Measurements from ENCODE around the gene TSPAN9. TPM values are rescaled to one million over a fixed set of nuclear protein-coding genes. Genes with fewer than 3 reads are reported as not detected.

Gene TSPAN9
- total and polyA plus RNA-seq, 3 donors from 2014 or later: 14.2 to 23.5 (median 19.8) TPM

GRCh38 chr12:3325736-3326135 lies 248.6 kb downstream of the TSPAN9 start:
- Histone ChIP-seq H3K4me1 (no peaks in the 10 kb centered on the region), H3K9me3 (no peaks in the 10 kb centered on the region), H3K27ac (no peak overlapping the region), H3K4me3 (no peak overlapping the region), H3K27me3 (no peaks in the 10 kb centered on the region), H3K36me3 (ENCODE audit: low read depth, missing control alignments) (no peaks in the 10 kb centered on the region)
- no peak for TF ChIP-seq POLR2A (IDR thresholded peaks at IDR 0.05)
- TF ChIP-seq CTCF (IDR thresholded peaks at IDR 0.05): no peak
- no peak for DNase-seq
- intact Hi-C loops (cut with DNase I; ENCODE audit: low total_unique reads): no loop called here

GRCh38 chr12:3326156-3326849 lies 249.1 kb downstream of the TSPAN9 start:
- 86 to 88% methylated on average over 14 to 15 of the region's 15 CpGs for WGBS, 2 donors
- H3K27me3 ChIP-seq: no peaks in the 10 kb centered on the region
- intact Hi-C loops (cut with DNase I; ENCODE audit: low total_unique reads): no loop called here

GRCh38 chr12:3326850-3327780 lies 249.9 kb downstream of the TSPAN9 start:
- no peaks in the 10 kb centered on the region for H3K4me1 ChIP-seq
- no peaks in the 10 kb centered on the region for H3K9me3 ChIP-seq
- H3K27ac ChIP-seq: no peak overlapping the region
- no peak for DNase-seq
- H3K27me3 ChIP-seq: no peaks in the 10 kb centered on the region
- H3K4me3 ChIP-seq: no peak overlapping the region
- intact Hi-C loops (cut with DNase I; ENCODE audit: low total_unique reads): no loop called here
- TF ChIP-seq POLR2A (IDR thresholded peaks at IDR 0.05): no peak
- WGBS, 2 donors: 89 to 93% methylated on average over 17 of the region's 17 CpGs
- H3K36me3 ChIP-seq (ENCODE audit: low read depth, missing control alignments): no peaks in the 10 kb centered on the region

More at GRCh38 chr12:3326156-3326849, 249.1 kb downstream of the TSPAN9 start:
- no peaks in the 10 kb centered on the region for H3K9me3 ChIP-seq
- no peaks in the 10 kb centered on the region for H3K4me1 ChIP-seq
- H3K36me3 ChIP-seq (ENCODE audit: low read depth, missing control alignments): no peaks in the 10 kb centered on the region
- TF ChIP-seq CTCF (IDR thresholded peaks at IDR 0.05): no peak
- TF ChIP-seq POLR2A (IDR thresholded peaks at IDR 0.05): no peak
- no peak overlapping the region for H3K27ac ChIP-seq
- DNase-seq: no peak
- no peak overlapping the region for H3K4me3 ChIP-seq

GRCh38 chr12:3328081-3328480 lies 250.9 kb downstream of the TSPAN9 start:
- 85 to 89% methylated on average over 4 of the region's 4 CpGs for WGBS, 2 donors
- H3K27ac ChIP-seq: no peak overlapping the region
- H3K36me3 ChIP-seq (ENCODE audit: low read depth, missing control alignments): no peaks in the 10 kb centered on the region
- no peak overlapping the region for H3K4me3 ChIP-seq
- TF ChIP-seq POLR2A (IDR thresholded peaks at IDR 0.05) (no peak), CTCF (IDR thresholded peaks at IDR 0.05) (no peak)
- intact Hi-C loops (cut with DNase I; ENCODE audit: low total_unique reads): no loop called here
- no peaks in the 10 kb centered on the region for H3K27me3 ChIP-seq
- DNase-seq: no peak
- no peaks in the 10 kb centered on the region for H3K9me3 ChIP-seq
- H3K4me1 ChIP-seq: no peaks in the 10 kb centered on the region

GRCh38 chr12:3328571-3328970 lies 251.4 kb downstream of the TSPAN9 start:
- no peaks in the 10 kb centered on the region for H3K36me3 ChIP-seq (ENCODE audit: low read depth, missing control alignments)
- no peak for TF ChIP-seq POLR2A (IDR thresholded peaks at IDR 0.05)
- no peak for TF ChIP-seq CTCF (IDR thresholded peaks at IDR 0.05)
- H3K4me1 ChIP-seq: no peaks in the 10 kb centered on the region
- no peaks in the 10 kb centered on the region for H3K9me3 ChIP-seq
- no peak overlapping the region for H3K27ac ChIP-seq
- intact Hi-C loops (cut with DNase I; ENCODE audit: low total_unique reads): no loop called here
- H3K4me3 ChIP-seq: no peak overlapping the region
- 84 to 88% methylated on average over 13 to 14 of the region's 14 CpGs for WGBS, 2 donors
- no peak for DNase-seq
- no peaks in the 10 kb centered on the region for H3K27me3 ChIP-seq

All from testis (tissue), 3 donors.